ENCODE measurements around the gene TACC3.

- TF ChIP-seq POLR2A (IDR thresholded peaks at IDR 0.05; ENCODE audit: low read depth): no peak
- TF ChIP-seq CTCF (IDR thresholded peaks at IDR 0.05): no peak
- TF ChIP-seq POLR2AphosphoS5 (IDR thresholded peaks at IDR 0.05): no peak
These were observed 39.9 kb downstream of the TACC3 start for GRCh38 chr4:1761130-1761689.

All from esophagus muscularis mucosa (tissue), 3 donors.